ENCODE results near the gene LIN37.

LIN37 gene

GRCh38 chr19:35724560-35724959 is 23.8 kb upstream of the LIN37 start:
- no peaks in the 10 kb centered on the region for H3K9me3 ChIP-seq (ENCODE audit: insufficient read depth, low read length, severe bottlenecking)
- H3K27ac ChIP-seq (ENCODE audit: low read length) = no peak overlapping the region
- no peak overlapping the region for H3K4me3 ChIP-seq (ENCODE audit: low read depth in 1 of 2, low read length in 2 of 2)
- peaks cover 14% of the 10 kb centered on the region for H3K4me1 ChIP-seq (ENCODE audit: insufficient read depth, low read length)
- DNase-seq (no peak), ATAC-seq (ENCODE audit: insufficient read depth, low read depth) (no peak)
- H3K79me2 ChIP-seq (ENCODE audit: insufficient read depth, low read length) = peaks cover 25% of the 10 kb centered on the region
- no peak overlapping the region for H3K9ac ChIP-seq (ENCODE audit: low read depth, low read length)
- H3K27me3 ChIP-seq (ENCODE audit: insufficient read depth, low read length, poor library complexity) = no peaks in the 10 kb centered on the region
- peaks cover 98% of the 10 kb centered on the region for H3K36me3 ChIP-seq (ENCODE audit: insufficient read depth, low read length)
- TF ChIP-seq EZH2 (IDR thresholded peaks at IDR 0.05; ENCODE audit: borderline replicate concordance, low read depth, low read length, severe bottlenecking) = no peak
- TF ChIP-seq, protein P1, sequence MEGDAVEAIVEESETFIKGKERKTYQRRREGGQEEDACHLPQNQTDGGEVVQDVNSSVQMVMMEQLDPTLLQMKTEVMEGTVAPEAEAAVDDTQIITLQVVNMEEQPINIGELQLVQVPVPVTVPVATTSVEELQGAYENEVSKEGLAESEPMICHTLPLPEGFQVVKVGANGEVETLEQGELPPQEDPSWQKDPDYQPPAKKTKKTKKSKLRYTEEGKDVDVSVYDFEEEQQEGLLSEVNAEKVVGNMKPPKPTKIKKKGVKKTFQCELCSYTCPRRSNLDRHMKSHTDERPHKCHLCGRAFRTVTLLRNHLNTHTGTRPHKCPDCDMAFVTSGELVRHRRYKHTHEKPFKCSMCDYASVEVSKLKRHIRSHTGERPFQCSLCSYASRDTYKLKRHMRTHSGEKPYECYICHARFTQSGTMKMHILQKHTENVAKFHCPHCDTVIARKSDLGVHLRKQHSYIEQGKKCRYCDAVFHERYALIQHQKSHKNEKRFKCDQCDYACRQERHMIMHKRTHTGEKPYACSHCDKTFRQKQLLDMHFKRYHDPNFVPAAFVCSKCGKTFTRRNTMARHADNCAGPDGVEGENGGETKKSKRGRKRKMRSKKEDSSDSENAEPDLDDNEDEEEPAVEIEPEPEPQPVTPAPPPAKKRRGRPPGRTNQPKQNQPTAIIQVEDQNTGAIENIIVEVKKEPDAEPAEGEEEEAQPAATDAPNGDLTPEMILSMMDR (IDR thresholded peaks at IDR 0.05; ENCODE audit: borderline replicate concordance, extremely low read depth, low read length, poor library complexity, severe bottlenecking) = no peak
- H2AFZ ChIP-seq (ENCODE audit: low read depth, low read length) = no peak overlapping the region
- peaks cover 64% of the 10 kb centered on the region for H4K20me1 ChIP-seq (ENCODE audit: insufficient read depth, low read length)
- no peak overlapping the region for H3K4me2 ChIP-seq (ENCODE audit: insufficient read depth, low read length)

DNA sequence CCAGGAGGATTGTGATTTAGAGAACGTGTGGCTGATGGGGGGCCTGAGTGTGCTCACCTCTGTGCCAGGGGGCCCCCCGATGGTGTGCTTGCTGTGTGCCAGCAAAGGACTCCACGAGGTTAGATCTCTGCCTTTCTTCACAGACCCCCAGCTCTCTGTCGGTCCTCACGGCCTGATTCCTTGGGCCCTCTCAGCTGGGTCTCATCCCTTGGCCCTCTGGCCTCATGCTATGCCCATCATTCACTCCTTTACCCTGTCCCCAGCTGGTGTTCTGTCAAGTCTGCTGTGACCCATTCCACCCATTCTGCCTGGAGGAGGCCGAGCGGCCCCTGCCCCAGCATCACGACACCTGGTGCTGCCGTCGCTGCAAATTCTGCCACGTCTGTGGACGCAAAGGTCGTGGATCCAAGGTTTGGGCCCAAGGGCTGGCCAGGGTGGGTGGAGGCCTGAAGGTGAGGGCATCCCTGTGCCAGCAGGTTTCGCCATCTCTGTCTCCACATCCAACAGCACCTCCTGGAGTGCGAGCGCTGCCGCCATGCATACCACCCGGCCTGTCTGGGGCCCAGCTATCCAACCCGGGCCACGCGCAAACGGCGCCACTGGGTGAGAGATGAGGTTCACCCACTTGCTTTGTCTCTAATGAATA is 23.0 kb upstream of the LIN37 start:
- Histone ChIP-seq H3K27me3 (ENCODE audit: insufficient read depth, low read length, poor library complexity) (no peaks in the 10 kb centered on the region), H4K20me1 (ENCODE audit: insufficient read depth, low read length) (peaks cover 58% of the 10 kb centered on the region), H3K4me1 (ENCODE audit: insufficient read depth, low read length) (peaks cover 7% of the 10 kb centered on the region; the same call in 1 of the 2 replicates), H3K9ac (ENCODE audit: low read depth, low read length) (no peak overlapping the region), H3K79me2 (ENCODE audit: insufficient read depth, low read length) (peaks cover 17% of the 10 kb centered on the region), H3K36me3 (ENCODE audit: insufficient read depth, low read length) (peaks cover 98% of the 10 kb centered on the region), H3K4me3 (ENCODE audit: low read depth in 1 of 2, low read length in 2 of 2) (no peak overlapping the region), H3K4me2 (ENCODE audit: insufficient read depth, low read length) (no peak overlapping the region), H3K9me3 (ENCODE audit: insufficient read depth, low read length, severe bottlenecking) (no peaks in the 10 kb centered on the region), H2AFZ (ENCODE audit: low read depth, low read length) (no peak overlapping the region), H3K27ac (ENCODE audit: low read length) (no peak overlapping the region)
- TF ChIP-seq, protein P1 (IDR thresholded peaks at IDR 0.05; ENCODE audit: borderline replicate concordance, extremely low read depth, low read length, poor library complexity, severe bottlenecking) = no peak
- no peak for TF ChIP-seq EZH2 (IDR thresholded peaks at IDR 0.05; ENCODE audit: borderline replicate concordance, low read depth, low read length, severe bottlenecking)
- ATAC-seq (ENCODE audit: insufficient read depth, low read depth) (no peak), DNase-seq (no peak)

- Histone ChIP-seq H3K27me3 (ENCODE audit: insufficient read depth, low read length, poor library complexity) (no peaks in the 10 kb centered on the region), H3K79me2 (ENCODE audit: insufficient read depth, low read length) (0 out of 2 replicates have a peak, but pooled peaks cover 5% of the 10 kb centered on the region), H3K4me1 (ENCODE audit: insufficient read depth, low read length) (no peaks in the 10 kb centered on the region), H3K9ac (ENCODE audit: low read depth, low read length) (no peak overlapping the region), H4K20me1 (ENCODE audit: insufficient read depth, low read length) (peaks cover 59% of the 10 kb centered on the region), H3K9me3 (ENCODE audit: insufficient read depth, low read length, severe bottlenecking) (no peaks in the 10 kb centered on the region), H3K36me3 (ENCODE audit: insufficient read depth, low read length) (peaks cover 99% of the 10 kb centered on the region), H3K27ac (ENCODE audit: low read length) (no peak overlapping the region), H2AFZ (ENCODE audit: low read depth, low read length) (no peak overlapping the region), H3K4me2 (ENCODE audit: insufficient read depth, low read length) (no peak overlapping the region), H3K4me3 (ENCODE audit: low read depth in 1 of 2, low read length in 2 of 2) (no peak overlapping the region)
- TF ChIP-seq, protein P1 (IDR thresholded peaks at IDR 0.05; ENCODE audit: borderline replicate concordance, extremely low read depth, low read length, poor library complexity, severe bottlenecking) = no peak
- TF ChIP-seq EZH2 (IDR thresholded peaks at IDR 0.05; ENCODE audit: borderline replicate concordance, low read depth, low read length, severe bottlenecking) = no peak
- ATAC-seq (ENCODE audit: insufficient read depth, low read depth) (no peak), DNase-seq (no peak)
Observed at GRCh38 chr19:35727053-35727955, 21.1 kb upstream of the LIN37 start.
